Endothelial cell (in vitro differentiated cells): ENCODE data around the gene STK11. TPM values are rescaled to one million over a fixed set of nuclear protein-coding genes. Genes with fewer than 3 reads are reported as not detected.

Experiments
- DNase-seq: peaks from one replicate; pipeline ENCODE4 v3.0.0; 2021; ENCODE audit warnings: low spot score
- H3K27ac Mint-ChIP-seq: one replicate; pipeline ENCODE4 v1.8.0; 2021; ENCODE audit warnings: mixed read lengths, inconsistent platforms; ENCODE audit not compliant: unreplicated experiment
- H3K27me3 Mint-ChIP-seq: one replicate; pipeline ENCODE4 v1.8.0; 2021; ENCODE audit warnings: mild to moderate bottlenecking, moderate library complexity, mixed read lengths, inconsistent platforms; ENCODE audit not compliant: unreplicated experiment
- H3K36me3 Mint-ChIP-seq: one replicate; pipeline ENCODE4 v1.8.0; 2021; ENCODE audit warnings: mild to moderate bottlenecking, low read depth, mixed read lengths, inconsistent platforms; ENCODE audit not compliant: unreplicated experiment
- H3K4me1 Mint-ChIP-seq: one replicate; pipeline ENCODE4 v1.8.0; 2021; ENCODE audit warnings: mild to moderate bottlenecking, mixed read lengths, inconsistent platforms; ENCODE audit not compliant: unreplicated experiment
- H3K4me3 Mint-ChIP-seq: one replicate; pipeline ENCODE4 v1.8.0; 2021; ENCODE audit warnings: mild to moderate bottlenecking, mixed read lengths, inconsistent platforms; ENCODE audit not compliant: unreplicated experiment
- H3K9me3 Mint-ChIP-seq: one replicate; pipeline ENCODE4 v1.8.0; 2021; ENCODE audit warnings: mixed read lengths, inconsistent platforms; ENCODE audit not compliant: unreplicated experiment
- CTCF ChIP-seq: fragments of 200-600 bp; sonication (generic); IDR thresholded peaks from one replicate; pipeline ENCODE4 v1.5.0; 2021; ENCODE audit warnings: antibody characterized with exemption; ENCODE audit not compliant: unreplicated experiment
- total RNA-seq: library from RNA; stranded (reverse); fragmentation: NEBNext Ultra II Directional; extraction: Animal tissue kit (Norgen Biotek cat#: 25700); gene quantifications from one replicate; pipeline ENCODE4 v1.2.1, GENCODE V29; 2021; ENCODE audit not compliant: unreplicated experiment

The STK11 gene
- total RNA-seq, 1 donor from 2014 or later, result 63.9 TPM

- H3K4me1 Mint-ChIP-seq, result peaks cover 31% of the 10 kb centered on the region
- TF ChIP-seq CTCF, result no peak
- H3K9me3 Mint-ChIP-seq, result no peaks in the 10 kb centered on the region
- H3K27ac Mint-ChIP-seq, result no peak overlapping the region
- H3K27me3 Mint-ChIP-seq, result peaks cover 22% of the 10 kb centered on the region
- H3K36me3 Mint-ChIP-seq, result peaks cover 2% of the 10 kb centered on the region
- no peak for DNase-seq
- H3K4me3 Mint-ChIP-seq, result peak overlapping the region; percentile 85
Measured at GRCh38 chr19:1265615-1266128, 60.1 kb downstream of the STK11 start.

GRCh38 chr19:1266129-1266915, 60.7 kb downstream of the STK11 start:
- DNase-seq, result peak; percentile 78
- Mint-ChIP-seq H3K4me1 (peaks cover 36% of the 10 kb centered on the region), H3K27me3 (peaks cover 21% of the 10 kb centered on the region), H3K27ac (no peak overlapping the region), H3K4me3 (no peak overlapping the region), H3K36me3 (peaks cover 8% of the 10 kb centered on the region), H3K9me3 (no peaks in the 10 kb centered on the region)
- no peak for TF ChIP-seq CTCF

- H3K27me3 Mint-ChIP-seq, result peaks cover 17% of the 10 kb centered on the region
- peaks cover 31% of the 10 kb centered on the region for H3K4me1 Mint-ChIP-seq
- DNase-seq, result peak; percentile 89
- peak; percentile 100 for TF ChIP-seq CTCF
- peaks cover 13% of the 10 kb centered on the region for H3K36me3 Mint-ChIP-seq
- peak overlapping the region; percentile 40 for H3K4me3 Mint-ChIP-seq
- peak overlapping the region; percentile 72 for H3K27ac Mint-ChIP-seq
- H3K9me3 Mint-ChIP-seq, result no peaks in the 10 kb centered on the region
Measured at GRCh38 chr19:1266916-1267476, 61.4 kb downstream of the STK11 start.

GRCh38 chr19:1267477-1268225, 62.1 kb downstream of the STK11 start:
- no peak for TF ChIP-seq CTCF
- Mint-ChIP-seq H3K27ac (peak overlapping the region; percentile 72), H3K4me3 (peak overlapping the region; percentile 40), H3K36me3 (peaks cover 17% of the 10 kb centered on the region), H3K9me3 (no peaks in the 10 kb centered on the region), H3K27me3 (peaks cover 20% of the 10 kb centered on the region), H3K4me1 (peaks cover 30% of the 10 kb centered on the region)
- DNase-seq, result no peak
